Lung (tissue), 12 donors: ENCODE measurements around the gene NEDD8. TPM values are rescaled to one million over a fixed set of nuclear protein-coding genes. Genes with fewer than 3 reads are reported as not detected.

ENCODE experiments used
- ATAC-seq: fragments of 200-7000 bp; cut with Tn5 transposase; one replicate; pipeline ENCODE4 v1.9.1; 2020; ENCODE audit warnings: moderate number of reproducible peaks; ENCODE audit not compliant: insufficient read depth, low FRiP score
- DNase-seq, 3 donors: peaks; one replicate each; pipeline ENCODE4 v3.0.0-alpha.2; 2013 to 2017
- H3K27ac ChIP-seq, 2 donors: one replicate each; pipeline ENCODE4 v1.5.1; 2013; ENCODE audit warnings: mild to moderate bottlenecking in 2 of 2, moderate library complexity in 2 of 2, control low read depth in 1 of 2, inconsistent platforms in 1 of 2, low read depth in 1 of 2, low read length in 1 of 2
- H3K27me3 ChIP-seq, 3 donors: one replicate each; pipeline ENCODE4 v1.5.1; 2013; ENCODE audit warnings: low read length in 2 of 3; ENCODE audit not compliant: control insufficient read depth in 3 of 3, insufficient read depth in 3 of 3
- H3K36me3 ChIP-seq, 4 donors: one replicate each; pipeline ENCODE4 v1.5.1; 2013; ENCODE audit warnings: low read length in 4 of 4, mild to moderate bottlenecking in 1 of 4, moderate library complexity in 1 of 4; ENCODE audit not compliant: control insufficient read depth in 4 of 4, insufficient read depth in 4 of 4
- H3K4me1 ChIP-seq, 5 donors: one replicate each; pipeline ENCODE4 v1.5.1; 2013; ENCODE audit warnings: low read length in 5 of 5, mild to moderate bottlenecking in 2 of 5, moderate library complexity in 1 of 5; ENCODE audit not compliant: control insufficient read depth in 5 of 5, insufficient read depth in 5 of 5
- H3K4me3 ChIP-seq: one replicate; pipeline ENCODE4 v1.5.1; 2013; ENCODE audit warnings: mild to moderate bottlenecking, control low read depth, moderate library complexity
- H3K9ac ChIP-seq, 2 donors: one replicate each; pipeline ENCODE4 v1.5.1; 2013; ENCODE audit warnings: low read length in 2 of 2, control low read depth in 1 of 2; ENCODE audit not compliant: insufficient read depth in 1 of 2
- H3K9me3 ChIP-seq, 4 donors: one replicate each; pipeline ENCODE4 v1.5.1; 2013; ENCODE audit warnings: low read length in 3 of 4, mild to moderate bottlenecking in 1 of 4, moderate library complexity in 1 of 4; ENCODE audit not compliant: control insufficient read depth in 4 of 4, insufficient read depth in 3 of 4
- CTCF ChIP-seq: IDR thresholded peaks from 2 replicates; pipeline ENCODE4 v1.5.1; 2012; ENCODE audit warnings: mild to moderate bottlenecking; ENCODE audit errors: control extremely low read depth, extremely low read depth
- WGBS, 2 donors: extraction: QIAGEN DNeasy Blood & Tissue Kit; methylation state at CpG; one replicate each; pipeline ENCODE4 v1.1.7; 2013; 5-methylcytosine and 5-hydroxymethylcytosine counted together
- polyA plus RNA-seq, 2 donors: library from polyadenylated mRNA; stranded (reverse); fragments of 200-250 nt; gene quantifications; one replicate each; pipeline ENCODE4 v1.2.1, GENCODE V29; 2013
- total RNA-seq, 2 donors: library from RNA; depleted of rRNA in 1 of 2; stranded (reverse); fragments of >200 nt in 1 of 2; gene quantifications; one replicate each; pipeline ENCODE4 v1.2.1, GENCODE V29; 2014 to 2021
- donor health status: control.
- donor health status: control.
- donor health status: Bipolar disorder and iron deficiency.
- donor health status: healthy.
- donor health status: DM: yes; HTN: yes; CAD: no.

NEDD8 gene
- total and polyA plus RNA-seq, 4 donors: 69.5 to 246 (median 194) TPM

DNA sequence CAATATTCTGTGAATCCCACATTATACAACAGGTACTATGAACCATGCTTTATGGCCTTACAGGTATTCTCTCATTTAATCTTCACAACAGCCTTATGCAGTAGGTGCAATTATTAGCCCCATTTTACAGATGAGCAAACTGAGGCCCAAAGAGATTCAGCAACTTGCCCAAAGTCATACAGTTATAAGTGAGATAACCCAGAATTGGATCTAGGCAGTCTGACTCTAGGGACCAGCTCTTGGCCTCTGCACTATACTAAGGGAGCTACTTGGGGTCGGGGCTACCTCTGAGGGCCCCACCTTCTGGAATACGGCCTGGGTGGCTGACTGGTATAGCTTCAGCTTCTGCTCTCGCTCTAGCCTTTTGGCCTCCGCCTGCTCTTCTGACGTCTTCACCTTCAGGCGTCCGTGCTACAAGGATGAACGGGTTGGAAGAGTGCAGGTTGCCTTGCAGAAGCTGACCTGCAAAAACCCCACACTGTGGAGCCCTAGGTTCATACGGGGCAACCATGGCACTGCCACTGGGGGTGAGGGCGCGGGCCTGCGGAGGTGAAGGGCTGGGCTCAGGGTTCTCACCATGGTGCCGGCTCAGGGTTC lies 38.5 kb upstream of the NEDD8 start:
- Histone ChIP-seq H3K4me3 (peak overlapping the region; percentile 83), H3K27me3 (no peaks in the 10 kb centered on the region), H3K9me3 (no peaks in the 10 kb centered on the region), H3K9ac (peak overlapping the region; percentile 59 to 80), H3K36me3 (peaks cover 3 to 35% (median 7%) of the 10 kb centered on the region in 4 donors), H3K4me1 (peaks cover 4 to 11% (median 6%) of the 10 kb centered on the region in 5 donors), H3K27ac (peak overlapping the region; percentile 97 to 98)
- TF ChIP-seq CTCF: no peak
- ATAC-seq (no peak), DNase-seq (no peak)
- 14 to 15% methylated on average over 13 of the region's 13 CpGs for WGBS, 2 donors

DNA sequence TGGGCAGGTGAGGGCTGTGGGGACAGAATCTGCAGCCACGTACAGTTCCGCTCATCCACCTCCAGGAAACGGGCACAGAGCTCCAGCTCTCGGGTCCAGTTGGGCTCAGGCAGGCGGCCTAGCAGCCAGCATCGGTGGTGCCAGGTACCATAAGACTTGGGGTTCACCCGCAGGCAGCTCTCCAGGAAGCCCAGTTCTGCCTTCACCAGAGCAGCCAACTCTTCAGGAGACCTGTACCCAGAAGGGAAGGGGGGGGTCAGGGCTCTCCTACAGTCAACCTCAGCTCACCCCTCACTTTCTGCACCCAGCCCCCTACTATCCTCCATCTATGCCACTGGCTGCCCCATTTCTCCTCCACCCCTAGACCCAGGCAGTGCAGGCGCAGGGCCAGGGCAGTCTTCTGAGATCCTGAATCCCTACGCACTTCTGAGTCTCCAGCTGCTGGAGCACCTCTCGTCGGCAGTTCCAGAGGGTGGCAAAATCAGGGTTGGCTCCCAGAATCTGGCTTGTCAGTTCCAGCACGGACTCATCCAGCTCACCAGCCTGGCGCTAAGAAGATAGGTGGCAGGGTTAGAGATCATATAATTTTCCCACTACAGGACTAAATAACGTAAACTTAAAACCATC lies 37.9 kb upstream of the NEDD8 start:
- TF ChIP-seq CTCF: no peak
- peaks cover 3 to 35% (median 7%) of the 10 kb centered on the region in 4 donors for H3K36me3 ChIP-seq
- H3K27me3 ChIP-seq: no peaks in the 10 kb centered on the region
- H3K4me3 ChIP-seq: no peak overlapping the region
- peaks cover 4 to 11% (median 6%) of the 10 kb centered on the region in 5 donors for H3K4me1 ChIP-seq
- H3K9me3 ChIP-seq: no peaks in the 10 kb centered on the region
- 96 to 99% methylated on average over 14 of the region's 14 CpGs for WGBS, 2 donors
- H3K27ac ChIP-seq: no peak overlapping the region
- ATAC-seq (no peak), DNase-seq (no peak)
- no peak overlapping the region for H3K9ac ChIP-seq

DNA sequence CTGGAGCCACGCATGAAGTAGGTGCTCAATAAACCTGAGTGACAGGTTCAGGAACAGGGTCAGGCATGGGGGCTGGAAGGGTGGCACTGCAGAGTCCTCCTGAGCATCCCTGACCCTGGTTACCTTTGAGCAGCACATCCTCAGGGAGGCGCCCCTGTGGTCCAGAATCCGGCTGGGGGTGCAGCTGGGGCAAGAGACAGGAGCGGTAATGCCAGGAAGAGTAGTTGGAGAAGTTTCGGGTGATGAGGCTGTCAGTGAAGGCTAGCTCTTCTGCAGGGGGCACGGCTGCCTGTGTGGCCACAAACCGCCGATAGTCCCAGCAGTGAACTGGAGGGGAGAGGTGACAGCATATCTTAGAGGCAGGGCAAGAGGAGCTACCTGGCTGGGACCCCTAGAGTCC lies 37.2 kb upstream of the NEDD8 start:
- DNase-seq (no peak), ATAC-seq (no peak)

More for the DNA sequence above, 37.2 kb upstream of the NEDD8 start:
- Histone ChIP-seq H3K27ac (no peak overlapping the region), H3K27me3 (no peaks in the 10 kb centered on the region), H3K4me1 (peaks cover 4 to 11% (median 6%) of the 10 kb centered on the region in 5 donors), H3K36me3 (peaks cover 3 to 35% (median 7%) of the 10 kb centered on the region in 4 donors), H3K9me3 (no peaks in the 10 kb centered on the region), H3K9ac (no peak overlapping the region), H3K4me3 (no peak overlapping the region)
- TF ChIP-seq CTCF: no peak
- WGBS, 2 donors: 93 to 98% methylated on average over 8 of the region's 8 CpGs
